Mucosa of stomach (tissue), 1 donor: ENCODE results near the gene EPGN.

ENCODE experiments used
- H3K27me3 ChIP-seq: one replicate; pipeline ENCODE4 v1.7.0; 2013; ENCODE audit warnings: mild to moderate bottlenecking, low read length; ENCODE audit not compliant: control insufficient read depth, insufficient read depth
- H3K36me3 ChIP-seq: one replicate; pipeline ENCODE4 v1.7.0; 2013; ENCODE audit warnings: low read length; ENCODE audit not compliant: control insufficient read depth, insufficient read depth
- H3K4me1 ChIP-seq: one replicate; pipeline ENCODE4 v1.7.0; 2013; ENCODE audit warnings: mild to moderate bottlenecking, low read length; ENCODE audit not compliant: control insufficient read depth, insufficient read depth
- H3K4me3 ChIP-seq: one replicate; pipeline ENCODE4 v1.7.0; 2013; ENCODE audit warnings: low read length
- H3K9ac ChIP-seq: one replicate; pipeline ENCODE4 v1.7.0; 2013; ENCODE audit warnings: mild to moderate bottlenecking, low read length, moderate library complexity
- H3K9me3 ChIP-seq: one replicate; pipeline ENCODE4 v1.7.0; 2013; ENCODE audit warnings: mild to moderate bottlenecking, low read length, moderate library complexity; ENCODE audit not compliant: control insufficient read depth
- donor health status: Pancreatic carcinoma.

EPGN gene

GRCh38 chr4:74308215-74308614 is at the start of gene EPGN:
Gene EPGN (plus strand): TSS chr4:74308470. CDS start chr4:74308534, 64 bp downstream.
- H3K4me1 ChIP-seq: no peaks in the 10 kb centered on the region
- no peaks in the 10 kb centered on the region for H3K27me3 ChIP-seq
- H3K9me3 ChIP-seq: no peaks in the 10 kb centered on the region
- no peak within 1 kb of the TSS for H3K4me3 ChIP-seq
- H3K9ac ChIP-seq: no peak within 1 kb of the TSS
- no peaks in the 10 kb centered on the region for H3K36me3 ChIP-seq

GRCh38 chr4:74258963-74259362 is 49.3 kb upstream of the EPGN start:
- no peak overlapping the region for H3K4me3 ChIP-seq
- H3K36me3 ChIP-seq: no peaks in the 10 kb centered on the region
- no peak overlapping the region for H3K9ac ChIP-seq
- H3K4me1 ChIP-seq: no peaks in the 10 kb centered on the region
- H3K27me3 ChIP-seq: no peaks in the 10 kb centered on the region
- no peaks in the 10 kb centered on the region for H3K9me3 ChIP-seq

- Histone ChIP-seq H3K4me3 (no peak overlapping the region), H3K27me3 (no peaks in the 10 kb centered on the region), H3K9me3 (no peaks in the 10 kb centered on the region), H3K4me1 (no peaks in the 10 kb centered on the region), H3K36me3 (no peaks in the 10 kb centered on the region), H3K9ac (no peak overlapping the region)
Observed at GRCh38 chr4:74260036-74260435, 48.2 kb upstream of the EPGN start.

GRCh38 chr4:74262522-74262921 is 45.7 kb upstream of the EPGN start:
- H3K27me3 ChIP-seq: no peaks in the 10 kb centered on the region
- no peak overlapping the region for H3K4me3 ChIP-seq
- no peaks in the 10 kb centered on the region for H3K9me3 ChIP-seq
- no peak overlapping the region for H3K9ac ChIP-seq
- H3K36me3 ChIP-seq: no peaks in the 10 kb centered on the region
- no peaks in the 10 kb centered on the region for H3K4me1 ChIP-seq

GRCh38 chr4:74263551-74263950 is 44.7 kb upstream of the EPGN start:
- Histone ChIP-seq H3K9ac (no peak overlapping the region), H3K4me1 (no peaks in the 10 kb centered on the region), H3K36me3 (no peaks in the 10 kb centered on the region), H3K4me3 (no peak overlapping the region), H3K9me3 (no peaks in the 10 kb centered on the region), H3K27me3 (no peaks in the 10 kb centered on the region)

GRCh38 chr4:74266081-74266480 is 42.2 kb upstream of the EPGN start:
- no peaks in the 10 kb centered on the region for H3K27me3 ChIP-seq
- no peaks in the 10 kb centered on the region for H3K36me3 ChIP-seq
- no peak overlapping the region for H3K4me3 ChIP-seq
- H3K9ac ChIP-seq: no peak overlapping the region
- H3K4me1 ChIP-seq: no peaks in the 10 kb centered on the region
- no peaks in the 10 kb centered on the region for H3K9me3 ChIP-seq

- Histone ChIP-seq H3K9ac (no peak overlapping the region), H3K36me3 (no peaks in the 10 kb centered on the region), H3K9me3 (no peaks in the 10 kb centered on the region), H3K27me3 (no peaks in the 10 kb centered on the region), H3K4me1 (no peaks in the 10 kb centered on the region), H3K4me3 (no peak overlapping the region)
Observed at GRCh38 chr4:74267998-74268606, 40.2 kb upstream of the EPGN start.

- no peaks in the 10 kb centered on the region for H3K36me3 ChIP-seq
- H3K9ac ChIP-seq: no peak overlapping the region
Observed at GRCh38 chr4:74268643-74269042, 39.6 kb upstream of the EPGN start.

GRCh38 chr4:74278490-74278889 is 29.8 kb upstream of the EPGN start:
- H3K27me3 ChIP-seq: no peaks in the 10 kb centered on the region
- no peaks in the 10 kb centered on the region for H3K9me3 ChIP-seq
- no peak overlapping the region for H3K4me3 ChIP-seq
- H3K9ac ChIP-seq: no peak overlapping the region
- no peaks in the 10 kb centered on the region for H3K36me3 ChIP-seq
- no peaks in the 10 kb centered on the region for H3K4me1 ChIP-seq

More at GRCh38 chr4:74268643-74269042, 39.6 kb upstream of the EPGN start:
- no peak overlapping the region for H3K4me3 ChIP-seq
- H3K9me3 ChIP-seq: no peaks in the 10 kb centered on the region
- no peaks in the 10 kb centered on the region for H3K4me1 ChIP-seq
- H3K27me3 ChIP-seq: no peaks in the 10 kb centered on the region

- Histone ChIP-seq H3K4me3 (no peak overlapping the region), H3K4me1 (no peaks in the 10 kb centered on the region), H3K9ac (no peak overlapping the region), H3K27me3 (no peaks in the 10 kb centered on the region), H3K9me3 (no peaks in the 10 kb centered on the region), H3K36me3 (no peaks in the 10 kb centered on the region)
Observed at GRCh38 chr4:74279716-74280115, 28.6 kb upstream of the EPGN start.

- H3K27me3 ChIP-seq: no peaks in the 10 kb centered on the region
- no peak overlapping the region for H3K4me3 ChIP-seq
- no peaks in the 10 kb centered on the region for H3K4me1 ChIP-seq
- no peaks in the 10 kb centered on the region for H3K36me3 ChIP-seq
- H3K9ac ChIP-seq: no peak overlapping the region
- no peaks in the 10 kb centered on the region for H3K9me3 ChIP-seq
Observed at GRCh38 chr4:74282926-74283325, 25.3 kb upstream of the EPGN start.

GRCh38 chr4:74283614-74284013 is 24.7 kb upstream of the EPGN start:
- H3K9me3 ChIP-seq: no peaks in the 10 kb centered on the region
- no peaks in the 10 kb centered on the region for H3K36me3 ChIP-seq
- no peaks in the 10 kb centered on the region for H3K27me3 ChIP-seq
- no peaks in the 10 kb centered on the region for H3K4me1 ChIP-seq
- no peak overlapping the region for H3K9ac ChIP-seq
- H3K4me3 ChIP-seq: no peak overlapping the region

- H3K9me3 ChIP-seq: no peaks in the 10 kb centered on the region
- no peaks in the 10 kb centered on the region for H3K27me3 ChIP-seq
- no peaks in the 10 kb centered on the region for H3K4me1 ChIP-seq
- no peak overlapping the region for H3K4me3 ChIP-seq
- H3K36me3 ChIP-seq: no peaks in the 10 kb centered on the region
- no peak overlapping the region for H3K9ac ChIP-seq
Observed at GRCh38 chr4:74284053-74284452, 24.2 kb upstream of the EPGN start.
